GM04503 (cell line): ENCODE measurements around the gene PTTG1IP.
"Not testable (repeated sequence)": the region's sequence is repeated elsewhere in the genome, so short reads cannot be mapped to it uniquely, and the experiment has no call there.

Experiments used
- DNase-seq: peaks from one replicate; pipeline ENCODE4 v3.0.0-alpha.2; 2012; ENCODE audit warnings: low read depth

Gene PTTG1IP

GRCh38 chr21:44873356-44874239, at the start of gene PTTG1IP:
Gene PTTG1IP, minus strand, starts transcription at chr21:44873690. Its CDS starts 74 bp downstream, at chr21:44873616.
- peak; percentile 78 for DNase-seq

DNA sequence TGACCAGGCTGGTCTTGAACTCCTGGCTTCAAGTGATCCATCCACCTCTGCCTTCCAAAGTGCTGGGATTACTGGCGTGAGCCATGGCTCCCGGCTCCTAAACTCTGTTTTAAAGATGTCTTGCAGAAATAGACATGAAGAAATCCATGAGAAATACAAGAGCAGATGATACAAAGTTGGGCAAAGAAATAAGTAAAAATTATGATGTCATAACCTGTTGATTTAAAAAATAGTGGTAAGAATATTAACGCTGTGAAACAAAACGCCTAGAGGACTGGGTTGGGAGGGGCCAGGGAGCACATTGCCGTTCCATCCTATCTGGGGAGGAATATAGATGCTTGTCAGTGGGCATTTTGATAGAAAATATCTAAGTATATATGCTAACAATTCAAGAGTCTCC, 48.4 kb upstream of the PTTG1IP start:
- no peak for DNase-seq

GRCh38 chr21:44920694-44921604, 47.5 kb upstream of the PTTG1IP start, which contains the start of gene ITGB2:
Gene ITGB2, minus strand, starts transcription at chr21:44920899. Its CDS starts 10,117 bp downstream, at chr21:44910782.
- DNase-seq, result no peak

DNA sequence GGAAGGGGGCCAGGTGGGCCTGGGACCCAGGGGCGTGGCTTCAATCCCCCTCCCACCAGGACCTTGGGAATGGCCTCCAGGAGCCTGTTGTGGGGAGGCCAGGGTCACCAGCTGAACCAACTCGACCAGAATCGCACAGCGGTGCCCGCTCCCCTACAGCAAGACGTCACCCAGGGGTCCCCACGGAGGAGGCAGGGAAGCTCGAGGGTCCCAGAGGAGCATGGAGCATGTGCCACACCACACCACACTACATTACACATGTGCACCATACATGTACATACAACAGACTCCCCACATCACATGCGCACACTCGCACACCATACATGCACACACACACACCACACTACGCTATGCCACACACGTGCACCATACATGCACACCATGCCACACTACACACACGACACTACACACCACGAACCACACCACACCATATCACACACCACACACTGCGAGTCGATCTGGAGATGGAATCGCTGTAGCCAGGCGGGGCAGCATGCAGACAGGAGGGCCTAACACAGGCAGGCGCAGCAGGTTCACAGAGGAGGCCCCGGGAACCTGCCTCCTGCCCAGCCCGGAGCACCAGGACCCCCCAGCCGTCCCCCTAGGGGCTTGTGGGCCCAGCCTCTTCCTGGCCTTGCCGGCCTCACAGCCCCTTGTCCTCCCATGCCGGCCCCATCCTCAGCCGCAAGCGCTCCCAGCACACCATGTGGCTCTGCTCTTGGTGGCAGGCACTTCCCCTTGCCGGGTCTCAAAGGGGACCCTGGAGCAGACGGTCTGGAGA, 46.6 kb upstream of the PTTG1IP start:
- no peak for DNase-seq

- no peak for DNase-seq
These were observed 45.8 kb upstream of the PTTG1IP start for GRCh38 chr21:44919111-44919912.

GRCh38 chr21:44918581-44919033, 45.1 kb upstream of the PTTG1IP start:
- DNase-seq, result no peak

GRCh38 chr21:44918107-44918470, 44.6 kb upstream of the PTTG1IP start:
- DNase-seq, result no peak

DNA sequence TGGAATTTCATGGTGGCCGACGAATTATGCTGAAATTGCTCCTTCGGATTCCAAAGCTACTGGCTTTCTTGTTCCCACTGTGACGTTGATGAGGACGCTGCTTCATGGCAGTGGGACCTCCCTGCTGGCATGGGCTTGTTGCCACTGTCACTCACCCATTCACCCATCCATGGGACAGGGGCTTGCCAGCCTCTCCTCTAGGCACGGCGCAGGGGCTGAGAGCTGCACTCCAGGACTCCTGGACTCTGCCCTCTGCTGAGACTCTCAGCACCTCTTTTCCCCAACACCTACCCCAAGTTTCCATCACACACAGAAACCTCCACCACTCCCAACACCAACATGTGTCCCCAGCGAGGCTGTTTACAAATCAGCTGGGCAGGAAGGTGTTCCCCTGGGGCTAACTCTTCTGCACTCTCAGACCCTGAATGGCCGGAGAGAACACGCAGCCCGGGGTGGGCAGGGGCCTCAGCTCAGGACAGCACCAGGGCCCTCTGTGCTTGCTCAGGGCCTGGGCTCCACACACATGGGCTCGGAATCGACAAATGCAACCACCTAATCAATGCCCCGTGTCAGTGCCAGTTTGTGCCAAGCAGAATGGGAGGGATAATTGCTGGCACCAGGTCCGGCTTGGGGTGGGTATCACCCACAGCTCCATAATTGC, 44.1 kb upstream of the PTTG1IP start:
- no peak for DNase-seq

DNA sequence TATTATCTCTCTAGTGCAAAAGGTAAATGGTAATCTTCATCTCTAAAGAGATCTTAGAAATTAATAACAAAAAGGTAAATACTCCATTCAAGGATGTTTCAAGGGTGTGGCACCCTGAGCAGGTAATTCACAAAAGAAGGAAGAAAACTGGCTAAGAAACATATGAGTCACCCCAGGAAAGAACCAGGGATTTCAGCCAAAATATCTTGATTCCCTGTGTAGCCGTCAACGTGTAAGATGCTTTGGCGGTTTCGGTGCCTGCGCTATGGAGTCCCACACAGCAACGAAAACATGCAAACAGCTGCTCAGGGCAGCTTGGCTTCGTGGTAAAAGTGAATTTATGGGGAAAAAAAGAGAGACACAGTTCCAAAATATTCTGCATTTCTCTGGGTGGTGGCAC, 43.5 kb upstream of the PTTG1IP start:
- no peak for DNase-seq

GRCh38 chr21:44914176-44914874, 40.8 kb upstream of the PTTG1IP start:
- DNase-seq, result no peak

GRCh38 chr21:44913425-44914175, 40.1 kb upstream of the PTTG1IP start:
- DNase-seq, result no peak

DNA sequence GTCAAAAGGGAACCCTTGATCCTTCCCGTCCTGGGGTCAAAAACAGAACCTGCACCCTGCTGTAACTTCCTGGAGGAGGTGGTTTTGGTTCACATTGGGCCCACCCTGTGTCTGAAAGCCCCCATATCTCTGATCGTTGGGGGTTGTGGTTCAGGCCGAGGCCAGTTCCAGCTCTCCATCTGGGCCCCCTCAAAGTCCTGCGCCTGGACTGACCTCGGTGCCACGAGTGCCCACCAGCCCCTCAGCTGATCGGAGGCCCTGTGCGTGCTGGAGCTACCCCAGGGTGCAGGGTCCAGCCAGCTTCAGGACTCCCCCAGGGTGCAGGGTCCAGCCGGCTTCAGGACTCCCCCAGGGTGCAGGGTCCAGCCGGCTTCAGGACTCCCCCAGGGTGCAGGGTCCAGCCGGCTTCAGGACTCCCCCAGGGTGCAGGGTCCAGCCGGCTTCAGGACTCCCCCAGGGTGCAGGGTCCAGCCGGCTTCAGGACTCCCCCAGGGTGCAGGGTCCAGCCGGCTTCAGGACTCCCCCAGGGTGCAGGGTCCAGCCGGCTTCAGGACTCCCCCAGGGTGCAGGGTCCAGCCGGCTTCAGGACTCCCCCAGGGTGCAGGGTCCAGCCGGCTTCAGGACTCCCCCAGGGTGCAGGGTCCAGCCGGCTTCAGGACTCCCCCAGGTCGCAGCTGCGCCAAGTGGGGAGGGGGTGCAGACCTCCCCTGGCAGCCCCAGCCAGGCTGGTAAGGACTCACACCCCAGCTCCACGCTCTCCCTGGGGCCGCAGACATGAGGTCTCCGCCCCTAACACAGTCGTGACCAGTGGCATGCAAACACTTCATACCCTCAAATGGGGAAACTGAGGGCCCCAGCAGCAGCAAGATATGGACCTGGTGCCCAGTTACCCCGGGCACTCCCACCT, 39.3 kb upstream of the PTTG1IP start:
- DNase-seq, result not testable (repeated sequence)

DNA sequence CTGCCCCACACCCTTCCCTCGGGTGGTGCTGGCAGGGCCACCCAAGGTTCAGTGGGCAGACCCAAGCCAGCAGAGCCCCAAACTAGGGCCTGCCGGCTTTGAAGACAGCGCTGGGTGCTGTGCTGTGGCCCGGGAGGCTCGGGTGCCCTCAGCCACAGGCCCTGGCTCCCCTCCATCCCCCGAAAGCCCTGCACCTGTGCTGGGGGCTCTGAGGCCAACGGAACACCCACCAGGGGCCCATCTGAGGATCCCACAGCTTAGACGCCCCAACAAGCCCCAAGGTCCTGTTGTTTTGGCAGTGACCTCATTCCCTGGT, 38.6 kb upstream of the PTTG1IP start:
- DNase-seq, result no peak

DNA sequence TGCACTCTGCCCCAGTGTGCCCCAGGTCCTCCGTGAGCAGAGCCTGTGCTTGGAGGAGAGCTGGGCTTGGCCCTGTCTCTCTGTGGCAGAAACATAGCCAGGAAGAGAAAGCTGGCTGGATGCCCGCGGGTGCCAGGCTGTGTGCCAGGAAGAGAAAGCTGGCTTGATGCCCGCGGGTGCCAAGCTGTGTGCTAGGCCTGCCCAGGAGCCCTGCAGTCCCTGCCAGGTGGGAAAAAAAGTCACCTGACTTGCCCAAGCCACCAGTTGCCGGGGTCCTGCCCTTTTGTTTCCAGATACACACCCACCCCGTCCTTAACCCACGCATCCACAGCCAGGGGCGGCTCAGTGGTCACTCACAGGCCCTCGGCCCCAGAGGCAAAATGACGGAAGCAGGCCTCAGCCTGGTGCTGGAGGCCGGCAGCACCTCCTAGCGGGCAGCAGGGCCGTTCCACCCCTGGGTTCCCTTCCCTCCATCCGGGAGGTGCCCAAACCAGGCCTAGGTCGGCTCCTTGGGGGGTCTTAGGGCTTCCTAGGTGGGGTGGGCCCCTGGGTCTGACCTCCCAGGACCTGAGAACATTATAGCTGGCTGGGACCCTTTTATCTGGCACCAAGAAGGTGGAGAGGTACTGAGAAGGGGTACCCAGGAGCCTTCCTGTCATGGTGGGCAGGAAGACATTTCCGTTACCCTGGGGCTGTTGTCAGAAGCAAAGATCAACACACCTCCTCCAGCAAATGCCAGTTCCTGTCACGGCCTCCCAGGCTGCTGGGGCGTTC, 38.1 kb upstream of the PTTG1IP start:
- no peak for DNase-seq

- DNase-seq, result no peak
These were observed 37.5 kb upstream of the PTTG1IP start for GRCh38 chr21:44911068-44911383.

DNA sequence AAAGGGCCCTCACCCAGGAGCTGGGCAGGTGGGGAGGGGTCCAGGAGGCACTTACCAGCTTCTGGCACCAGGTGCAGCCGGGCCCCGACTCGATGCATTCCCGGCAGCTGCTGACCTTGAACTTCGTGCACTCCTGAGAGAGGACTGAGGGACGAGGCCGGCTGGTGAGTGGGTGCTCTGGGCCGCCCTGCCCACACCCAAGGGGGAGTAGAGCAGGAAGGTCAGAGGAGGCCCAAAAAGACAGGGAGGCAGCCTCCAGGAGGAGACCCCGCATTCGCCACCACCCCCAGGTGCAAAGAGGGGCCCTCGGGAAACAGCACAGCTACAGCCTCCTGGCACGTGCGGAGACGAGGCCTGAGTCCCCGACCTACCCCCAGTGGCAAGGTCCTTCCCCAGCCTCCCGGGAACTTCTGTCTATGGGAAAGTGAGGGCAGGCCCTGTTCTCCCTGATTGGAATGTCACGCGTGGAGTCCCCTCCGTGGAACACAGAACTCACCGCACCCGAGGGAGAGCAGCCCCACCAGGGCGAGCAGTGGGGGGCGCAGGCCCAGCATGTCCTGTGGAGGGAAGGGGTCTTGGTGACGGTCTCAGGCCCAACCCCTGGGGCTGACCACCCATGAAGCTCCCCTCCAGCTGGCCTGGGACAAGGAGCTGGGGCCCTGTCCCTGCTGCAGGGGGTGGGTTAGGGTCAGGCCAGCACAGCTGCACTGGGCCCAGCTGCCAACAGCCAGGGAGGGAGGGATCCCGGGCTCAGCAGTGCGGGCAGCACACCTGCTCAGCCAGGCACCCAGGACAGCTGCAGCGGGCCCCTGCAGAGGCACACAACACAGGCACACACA, 37.0 kb upstream of the PTTG1IP start:
- no peak for DNase-seq

DNA sequence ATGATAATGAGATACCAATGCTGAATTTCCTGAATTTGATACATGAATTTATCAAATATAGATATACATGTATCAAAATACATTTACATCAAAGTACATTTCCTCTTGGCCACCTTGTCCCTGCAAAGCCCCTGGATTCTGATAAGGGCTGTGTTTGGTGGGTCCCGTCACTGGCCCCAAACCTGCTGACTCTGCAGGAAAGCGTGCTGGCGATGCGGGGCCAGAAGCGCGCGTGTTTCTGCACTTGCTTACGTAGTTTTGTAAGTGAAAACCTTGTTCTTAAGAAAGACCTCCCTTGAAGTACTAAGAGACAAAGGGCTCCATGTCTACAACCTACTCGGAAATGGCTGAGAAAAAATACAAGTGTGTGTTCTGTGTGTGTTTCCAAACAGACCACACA, 36.2 kb upstream of the PTTG1IP start:
- DNase-seq, result no peak
